Endothelial cell of umbilical vein (primary cell): ENCODE measurements around the gene TPM4. TPM values are rescaled to one million over a fixed set of nuclear protein-coding genes. Genes with fewer than 3 reads are reported as not detected.

Experiments used
- BruUV-seq: library from RNA; stranded (reverse); fragments of 400-500 nt; replicated peaks from 2 replicates; lab custom pipeline; 2021; lab: Mats Ljungman, UMichigan
- CTCF ChIA-PET: fragments of 300-600, 350-600 bp; sonication (Branson Sonifier 250); formaldehyde crosslinking; loops from one replicate; lab custom pipeline; 2021; ENCODE audit warnings: antibody characterized with exemption, inconsistent platforms; lab: Charles Lee
- POLR2A ChIA-PET: fragments of 300-600, 350-600 bp; sonication (Branson Sonifier 250); formaldehyde crosslinking; loops from one replicate; lab custom pipeline; 2021; ENCODE audit warnings: antibody characterized with exemption, inconsistent platforms; lab: Charles Lee
- DNase-seq: peaks from one replicate; pipeline ENCODE4 v3.0.0-alpha.2; 2011; ENCODE audit warnings: low read depth, low spot score
- FAIRE-seq: peaks from 2 replicates; lab custom pipeline; 2011; peaks lifted over from hg19 to GRCh38; lab: Jason Lieb, UNC
- H2AFZ ChIP-seq: 2 replicates; pipeline ENCODE4 v1.6.0; 2012; ENCODE audit warnings: low read depth, low read length, control low read depth, inconsistent platforms
- H3K27ac ChIP-seq: 2 replicates; pipeline ENCODE4 v1.5.1; 2011; ENCODE audit warnings: low read depth, mild to moderate bottlenecking, control low read depth, low read length, moderate library complexity; ENCODE audit not compliant: insufficient read depth
- H3K27me3 ChIP-seq, 2 experiments: 2 replicates each; pipeline versions ENCODE4 v1.6.0 to v1.6.1; 2011; ENCODE audit warnings: low read length in 2 of 2, mixed read lengths in 1 of 2; ENCODE audit not compliant: control insufficient read depth in 2 of 2, insufficient read depth in 2 of 2
- H3K36me3 ChIP-seq, 2 experiments: 2 replicates in 1 of 2; 3 replicates in 1 of 2; pipeline ENCODE4 v1.5.1; 2011; ENCODE audit warnings: low read length in 2 of 2, mild to moderate bottlenecking in 1 of 2, moderate library complexity in 1 of 2; ENCODE audit not compliant: control insufficient read depth in 2 of 2, insufficient read depth in 2 of 2; ENCODE audit errors: extremely low read depth in 1 of 2
- H3K4me1 ChIP-seq: 3 replicates; pipeline ENCODE4 v1.5.1; 2011; ENCODE audit warnings: mild to moderate bottlenecking, low read length; ENCODE audit not compliant: control insufficient read depth, insufficient read depth; ENCODE audit errors: extremely low read depth
- H3K4me2 ChIP-seq: 2 replicates; pipeline ENCODE4 v1.6.1; 2011; ENCODE audit warnings: low read length, control low read depth, mixed read lengths; ENCODE audit not compliant: insufficient read depth
- H3K4me3 ChIP-seq, 3 experiments: fragments of 200-600 bp in 1 of 3; sonication (generic), shearing (Covaris generic) in 1 of 3; replicated peaks in 1 of 3; 2 replicates each; pipeline ENCODE4 v1.5.1; 2011 to 2016; ENCODE audit warnings: control low read depth in 3 of 3, low read length in 3 of 3, mild to moderate bottlenecking in 2 of 3, inconsistent platforms in 1 of 3, low read depth in 1 of 3, moderate library complexity in 1 of 3; ENCODE audit not compliant: insufficient read depth in 1 of 3
- H3K79me2 ChIP-seq: 2 replicates; pipeline ENCODE4 v1.6.0; 2012; ENCODE audit warnings: low read length, inconsistent platforms; ENCODE audit not compliant: control insufficient read depth, insufficient read depth
- H3K9ac ChIP-seq: replicated peaks from 2 replicates; pipeline ENCODE3; 2011; ENCODE audit warnings: low read length, control low read depth; ENCODE audit not compliant: insufficient read depth; ENCODE audit errors: extremely low read depth
- H3K9me1 ChIP-seq: replicated peaks from 3 replicates; pipeline ENCODE4 v1.6.0; 2011; ENCODE audit warnings: mild to moderate bottlenecking, low read length; ENCODE audit not compliant: control insufficient read depth, insufficient read depth; ENCODE audit errors: extremely low read depth
- H3K9me3 ChIP-seq: replicated peaks from 2 replicates; pipeline ENCODE4 v1.5.1; 2012; ENCODE audit warnings: low read length, inconsistent platforms; ENCODE audit not compliant: control insufficient read depth, insufficient read depth
- H4K20me1 ChIP-seq: replicated peaks from 2 replicates; pipeline ENCODE3; 2011; ENCODE audit warnings: mild to moderate bottlenecking, low read length; ENCODE audit not compliant: control insufficient read depth, insufficient read depth; ENCODE audit errors: extremely low read depth
- EZH2 ChIP-seq: IDR thresholded peaks from 2 replicates; pipeline ENCODE4 v1.6.1; 2012; ENCODE audit warnings: borderline replicate concordance, low read depth, mild to moderate bottlenecking, moderate library complexity, low read length, inconsistent platforms; ENCODE audit not compliant: severe bottlenecking
- FOS ChIP-seq: IDR thresholded peaks from 2 replicates; pipeline ENCODE4 v1.6.1; 2011; ENCODE audit warnings: mild to moderate bottlenecking, low read length, moderate library complexity, borderline replicate concordance; ENCODE audit not compliant: insufficient read depth
- GATA2 ChIP-seq: IDR thresholded peaks from 2 replicates; pipeline ENCODE4 v1.7.0; 2011; ENCODE audit warnings: low read depth, mild to moderate bottlenecking, moderate library complexity, mixed read lengths, low read length; ENCODE audit not compliant: insufficient read length, insufficient read depth
- JUN ChIP-seq: IDR thresholded peaks from 2 replicates; pipeline ENCODE4 v1.6.1; 2011; ENCODE audit warnings: borderline replicate concordance, low read depth; ENCODE audit not compliant: insufficient read length, insufficient read depth
- MYC ChIP-seq: IDR thresholded peaks from one replicate; pipeline ENCODE4 v1.6.1; 2011; ENCODE audit warnings: mild to moderate bottlenecking, low read depth, low read length
- POLR2A ChIP-seq: IDR thresholded peaks from 2 replicates; pipeline ENCODE4 v1.6.1; 2012; ENCODE audit warnings: low read depth, mild to moderate bottlenecking, control low read depth, low read length
- POLR2AphosphoS5 ChIP-seq: IDR thresholded peaks from 2 replicates; pipeline ENCODE4 v1.6.1; 2012; ENCODE audit warnings: low read depth, mild to moderate bottlenecking, control low read depth, low read length, moderate library complexity; ENCODE audit not compliant: insufficient read depth
- dilution Hi-C: fragments of 300-500 bp; cut with MboI; formaldehyde crosslinking; loops from one replicate; pipeline ENCODE4 v1.15.0; 2019; ENCODE audit warnings: low sequenced_read_pairs; ENCODE audit not compliant: extremely low pct_ligation_motif_present
- intact Hi-C: fragments of 100-400 bp; cut with micrococcal nuclease; formaldehyde crosslinking; loops from one replicate; pipeline ENCODE4 v1.10.0; 2022
- polyA plus RNA-seq, 4 experiments: library from polyadenylated mRNA; depleted of rRNA in 3 of 4; stranded (reverse) in 3 of 4; unstranded in 1 of 4; fragments of >200 nt; gene quantifications; 2 replicates each; pipeline versions ENCODE4 v1.2.1 to v1.2.3, GENCODE V29; 2011 to 2012; ENCODE audit warnings: missing spikeins in 1 of 4
- total RNA-seq: library from RNA; stranded (reverse); gene quantifications from 2 replicates; pipeline ENCODE4 v1.2.3, GENCODE V29; 2021
- TF ChIP-seq, protein P1 (sequence below): IDR thresholded peaks from 2 replicates; pipeline ENCODE4 v1.6.1; 2011; ENCODE audit not compliant: insufficient read depth, insufficient read length
- TF ChIP-seq, protein P2 (sequence below), 2 donors: IDR thresholded peaks; 1 replicate in 1 of 2; 2 replicates in 1 of 2; pipeline ENCODE4 v1.5.1; 2011; ENCODE audit warnings: low read length in 2 of 2, mild to moderate bottlenecking in 2 of 2, moderate library complexity in 2 of 2, control low read depth in 1 of 2, inconsistent platforms in 1 of 2, low read depth in 1 of 2; ENCODE audit not compliant: insufficient read depth in 1 of 2; ENCODE audit errors: extremely low read depth in 1 of 2

TPM4 gene
- total and polyA plus RNA-seq, 2 donors (not counting 3 experiments of a cell fraction or from before 2014, with no cell fraction given), result 430 to 924 TPM

DNA sequence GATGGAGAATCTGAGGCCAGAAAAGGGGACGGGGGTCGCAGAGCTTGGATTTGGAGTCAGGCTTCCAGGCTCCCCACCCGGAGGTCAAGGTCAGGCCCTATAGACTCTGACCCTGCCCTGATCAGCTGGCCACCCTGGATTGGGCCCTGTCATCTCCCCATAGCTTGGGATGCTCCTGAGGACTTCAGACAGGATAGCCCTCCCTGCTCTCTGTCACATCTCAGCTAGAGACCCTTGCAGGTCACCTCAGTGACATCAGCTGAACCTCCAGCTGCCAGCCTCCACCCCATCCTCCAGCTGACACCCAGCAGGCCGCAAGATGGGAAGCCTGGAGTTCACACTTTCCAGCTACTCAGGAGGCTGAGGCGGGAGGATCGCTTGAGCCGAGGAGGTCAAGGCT is 2.8 kb upstream of the TPM4 start:
- no peak overlapping the region for H3K27ac ChIP-seq
- dilution Hi-C loops (no loop called here), intact Hi-C loops (loop anchor here (10.0 kb wide), 1 partner anchor 251 kb away; the partner anchor contains the start of gene KLF2)
- no peak overlapping the region for H3K4me2 ChIP-seq
- POLR2A ChIA-PET, result interaction anchor here (1.0 kb wide), 1 partner anchor 13 kb away, joined by 5 read pairs; no protein-coding TSS in a partner anchor
- FAIRE-seq, result no peak
- TF ChIP-seq POLR2AphosphoS5 (no peak), MYC (no peak), JUN (no peak), EZH2 (no peak), GATA2 (no peak), FOS (no peak), POLR2A (no peak)
- TF ChIP-seq, protein P1, sequence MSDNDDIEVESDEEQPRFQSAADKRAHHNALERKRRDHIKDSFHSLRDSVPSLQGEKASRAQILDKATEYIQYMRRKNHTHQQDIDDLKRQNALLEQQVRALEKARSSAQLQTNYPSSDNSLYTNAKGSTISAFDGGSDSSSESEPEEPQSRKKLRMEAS, result no peak
- TF ChIP-seq, protein P2, sequence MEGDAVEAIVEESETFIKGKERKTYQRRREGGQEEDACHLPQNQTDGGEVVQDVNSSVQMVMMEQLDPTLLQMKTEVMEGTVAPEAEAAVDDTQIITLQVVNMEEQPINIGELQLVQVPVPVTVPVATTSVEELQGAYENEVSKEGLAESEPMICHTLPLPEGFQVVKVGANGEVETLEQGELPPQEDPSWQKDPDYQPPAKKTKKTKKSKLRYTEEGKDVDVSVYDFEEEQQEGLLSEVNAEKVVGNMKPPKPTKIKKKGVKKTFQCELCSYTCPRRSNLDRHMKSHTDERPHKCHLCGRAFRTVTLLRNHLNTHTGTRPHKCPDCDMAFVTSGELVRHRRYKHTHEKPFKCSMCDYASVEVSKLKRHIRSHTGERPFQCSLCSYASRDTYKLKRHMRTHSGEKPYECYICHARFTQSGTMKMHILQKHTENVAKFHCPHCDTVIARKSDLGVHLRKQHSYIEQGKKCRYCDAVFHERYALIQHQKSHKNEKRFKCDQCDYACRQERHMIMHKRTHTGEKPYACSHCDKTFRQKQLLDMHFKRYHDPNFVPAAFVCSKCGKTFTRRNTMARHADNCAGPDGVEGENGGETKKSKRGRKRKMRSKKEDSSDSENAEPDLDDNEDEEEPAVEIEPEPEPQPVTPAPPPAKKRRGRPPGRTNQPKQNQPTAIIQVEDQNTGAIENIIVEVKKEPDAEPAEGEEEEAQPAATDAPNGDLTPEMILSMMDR (IDR thresholded peaks at IDR 0.05; ENCODE audit: extremely low read depth in 1 of 2, insufficient read depth in 1 of 2, low read depth in 1 of 2, low read length in 2 of 2), result no peak
- BruUV-seq, result no TSS peak
- no peaks in the 10 kb centered on the region for H3K27me3 ChIP-seq
- no peak overlapping the region for H3K4me3 ChIP-seq
- H4K20me1 ChIP-seq, result no peaks in the 10 kb centered on the region
- H3K9me1 ChIP-seq, result no peaks in the 10 kb centered on the region
- peaks cover 41% of the 10 kb centered on the region for H3K4me1 ChIP-seq
- no peaks in the 10 kb centered on the region for H3K36me3 ChIP-seq
- no peak overlapping the region for H3K9ac ChIP-seq
- no peak overlapping the region for H2AFZ ChIP-seq
- no peak for DNase-seq
- no peaks in the 10 kb centered on the region for H3K9me3 ChIP-seq
- H3K79me2 ChIP-seq, result peaks cover 41% of the 10 kb centered on the region
- CTCF ChIA-PET, result interaction anchor here (1.1 to 1.8 kb wide), 4 partner anchors 11 to 32 kb away, joined by 4 to 5 read pairs (median 5); no protein-coding TSS in a partner anchor
